Right renal pelvis (tissue), 4 donors: ENCODE results near the gene PTDSS2. TPM values are rescaled to one million over a fixed set of nuclear protein-coding genes. Genes with fewer than 3 reads are reported as not detected.
"Not testable (repeated sequence)": the region's sequence is repeated elsewhere in the genome, so short reads cannot be mapped to it uniquely, and the experiment has no call there.

ENCODE experiments used
- DNase-seq, 4 donors: peaks; one replicate each; pipeline ENCODE4 v3.0.0-alpha.2; 2013; ENCODE audit warnings: low read depth in 4 of 4, low spot score in 3 of 4, missing footprints in 1 of 4
- polyA plus RNA-seq, 4 donors: library from polyadenylated mRNA; unstranded; fragments of 120-200 nt; gene quantifications; one replicate each; pipeline ENCODE4 v1.2.1, GENCODE V29; 2013; ENCODE audit not compliant: insufficient read length in 4 of 4

Gene PTDSS2
- polyA plus RNA-seq, 4 donors: 30.1 to 41.4 (median 32.5) TPM

GRCh38 chr11:413120-414081 is 36.7 kb upstream of the PTDSS2 start:
- DNase-seq: no peak

GRCh38 chr11:414318-414857 is 35.7 kb upstream of the PTDSS2 start:
- DNase-seq: no peak

- no peak for DNase-seq
Measured at GRCh38 chr11:415640-416041, 34.4 kb upstream of the PTDSS2 start.

GRCh38 chr11:416051-416756 is 33.9 kb upstream of the PTDSS2 start:
- DNase-seq: no peak

- DNase-seq: no peak
Measured at GRCh38 chr11:416757-417621, 33.1 kb upstream of the PTDSS2 start.

- no peak for DNase-seq
Measured at GRCh38 chr11:417652-418342, 32.3 kb upstream of the PTDSS2 start.

- DNase-seq: no peak
Measured at GRCh38 chr11:418343-419247, 31.5 kb upstream of the PTDSS2 start.

GRCh38 chr11:419248-420005 is 30.7 kb upstream of the PTDSS2 start:
- no peak for DNase-seq

GRCh38 chr11:420054-420910 is 29.8 kb upstream of the PTDSS2 start:
- DNase-seq: no peak

GRCh38 chr11:420911-421321 is 29.2 kb upstream of the PTDSS2 start:
- no peak for DNase-seq

- no peak for DNase-seq
Measured at GRCh38 chr11:422249-422656, 27.8 kb upstream of the PTDSS2 start.

GRCh38 chr11:424232-424631 is 25.8 kb upstream of the PTDSS2 start:
- DNase-seq: no peak

GRCh38 chr11:424766-425165 is 25.3 kb upstream of the PTDSS2 start:
- DNase-seq: not testable (repeated sequence)

- no peak for DNase-seq
Measured at GRCh38 chr11:425301-425700, 24.8 kb upstream of the PTDSS2 start.

- DNase-seq: no peak
Measured at GRCh38 chr11:426851-427250, 23.2 kb upstream of the PTDSS2 start.

- no peak for DNase-seq
Measured at GRCh38 chr11:428295-428694, 21.8 kb upstream of the PTDSS2 start.

- no peak for DNase-seq
Measured at GRCh38 chr11:429391-429790, 20.7 kb upstream of the PTDSS2 start.
